Prostate gland (tissue), 2 donors: ENCODE data around the gene ELK1. TPM values are rescaled to one million over a fixed set of nuclear protein-coding genes. Genes with fewer than 3 reads are reported as not detected.

Experiments
- DNase-seq: peaks from one replicate; pipeline ENCODE4 v3.0.0-alpha.2; 2019; ENCODE audit warnings: low spot score
- H3K27ac ChIP-seq, 2 donors: fragments of 200-600 bp; sonication (generic); 2 replicates each; pipeline ENCODE4 v1.5.1; 2017 to 2019
- H3K27me3 ChIP-seq: fragments of 200-600 bp; sonication (generic); replicated peaks from 2 replicates; pipeline ENCODE4 v1.5.1; 2019; ENCODE audit not compliant: insufficient read depth
- H3K36me3 ChIP-seq, 2 donors: fragments of 200-600 bp; sonication (generic); 1 replicate in 1 of 2; 2 replicates in 1 of 2; pipeline versions ENCODE4 v1.5.1 to v1.8.1; 2017 to 2019
- H3K4me1 ChIP-seq: fragments of 200-600 bp; sonication (generic); replicated peaks from 2 replicates; pipeline ENCODE4 v1.5.1; 2019
- H3K4me3 ChIP-seq, 2 donors: fragments of 200-600 bp; sonication (generic); 2 replicates each; pipeline ENCODE4 v1.5.1; 2017 to 2019
- H3K9me3 ChIP-seq: fragments of 200-600 bp; sonication (generic); 2 replicates; pipeline ENCODE4 v1.5.1; 2017
- POLR2A ChIP-seq: fragments of 450-650 bp; IDR thresholded peaks from one replicate; pipeline ENCODE4 v1.6.1; 2016; ENCODE audit warnings: antibody characterized with exemption, mild to moderate bottlenecking
- POLR2AphosphoS5 ChIP-seq: sonication (generic); formaldehyde crosslinking; IDR thresholded peaks from one replicate; pipeline ENCODE4 v1.6.1; 2017; ENCODE audit warnings: antibody characterized with exemption
- WGBS: methylation state at CpG from one replicate; pipeline ENCODE4 v1.1.5; 2018; 5-methylcytosine and 5-hydroxymethylcytosine counted together
- intact Hi-C: fragments of 100-400 bp; cut with DNase I; formaldehyde crosslinking; loops from one replicate; pipeline ENCODE4 v1.14.2; 2022
- total RNA-seq, 2 donors: library from RNA; depleted of rRNA; stranded (reverse); fragments of >200 nt; gene quantifications; one replicate each; pipeline ENCODE4 v1.1.0, GENCODE V29; 2016
- TF ChIP-seq, protein P1 (sequence below), 4 experiments: fragments of 200-600 bp in 2 of 4; fragments of 450-650 bp in 2 of 4; sonication (generic) in 2 of 4; IDR thresholded peaks; 1 replicate in 3 of 4; 2 replicates in 1 of 4; pipeline ENCODE4 v1.5.1; 2016 to 2019; ENCODE audit warnings: antibody characterized with exemption in 4 of 4, mild to moderate bottlenecking in 2 of 4, moderate library complexity in 2 of 4

The ELK1 gene
- total RNA-seq, 2 donors from 2014 or later: 28.6 to 105 TPM

DNA sequence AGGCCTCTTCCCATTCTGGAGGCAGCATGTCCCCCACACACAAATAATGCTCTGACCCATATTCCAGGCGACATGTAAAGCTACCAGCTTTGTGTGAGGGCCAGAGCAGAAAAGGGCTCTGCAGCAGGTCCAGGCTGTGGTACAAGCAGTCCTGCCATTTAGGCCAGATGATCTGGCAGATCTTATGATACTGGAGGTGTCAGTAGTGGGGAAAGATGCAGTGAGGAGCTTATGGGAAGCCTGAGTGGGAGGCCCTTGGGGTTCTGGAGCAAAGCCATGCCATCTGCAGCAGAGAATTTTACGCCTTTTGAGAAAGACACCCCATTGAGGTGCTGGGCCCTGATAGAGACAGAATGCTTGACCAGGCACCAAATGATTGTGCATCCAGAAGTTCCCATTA, 38.4 kb downstream of the ELK1 start:
- intact Hi-C loops: no loop called here
- no peaks in the 10 kb centered on the region for H3K9me3 ChIP-seq
- H3K27me3 ChIP-seq: no peaks in the 10 kb centered on the region
- WGBS: 83% methylated on average over 2 of the region's 2 CpGs
- no peaks in the 10 kb centered on the region for H3K4me1 ChIP-seq
- no peak overlapping the region for H3K27ac ChIP-seq
- DNase-seq: no peak
- no peaks in the 10 kb centered on the region for H3K36me3 ChIP-seq
- TF ChIP-seq POLR2AphosphoS5: no peak
- no peak overlapping the region for H3K4me3 ChIP-seq

DNA sequence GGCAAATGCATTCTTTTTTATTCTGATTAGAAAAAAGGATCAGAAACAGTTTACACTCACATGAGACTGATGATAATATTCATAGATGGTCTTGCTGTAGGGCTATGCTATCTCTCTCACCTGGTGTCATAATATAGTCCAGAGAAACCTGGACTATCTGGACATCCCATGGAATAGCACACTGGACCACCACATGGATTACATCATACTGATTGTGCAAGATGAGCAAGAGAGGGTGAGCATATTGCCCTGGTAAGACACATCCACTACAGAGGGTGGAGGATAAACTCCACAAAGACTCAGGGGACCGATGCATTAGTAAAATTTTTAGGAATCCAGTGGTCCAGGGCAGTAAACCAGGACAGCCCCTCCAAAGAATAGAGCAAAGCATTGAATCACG, 38.9 kb downstream of the ELK1 start:
- intact Hi-C loops: no loop called here
- TF ChIP-seq POLR2AphosphoS5 (no peak), POLR2A (no peak)
- TF ChIP-seq, protein P1, sequence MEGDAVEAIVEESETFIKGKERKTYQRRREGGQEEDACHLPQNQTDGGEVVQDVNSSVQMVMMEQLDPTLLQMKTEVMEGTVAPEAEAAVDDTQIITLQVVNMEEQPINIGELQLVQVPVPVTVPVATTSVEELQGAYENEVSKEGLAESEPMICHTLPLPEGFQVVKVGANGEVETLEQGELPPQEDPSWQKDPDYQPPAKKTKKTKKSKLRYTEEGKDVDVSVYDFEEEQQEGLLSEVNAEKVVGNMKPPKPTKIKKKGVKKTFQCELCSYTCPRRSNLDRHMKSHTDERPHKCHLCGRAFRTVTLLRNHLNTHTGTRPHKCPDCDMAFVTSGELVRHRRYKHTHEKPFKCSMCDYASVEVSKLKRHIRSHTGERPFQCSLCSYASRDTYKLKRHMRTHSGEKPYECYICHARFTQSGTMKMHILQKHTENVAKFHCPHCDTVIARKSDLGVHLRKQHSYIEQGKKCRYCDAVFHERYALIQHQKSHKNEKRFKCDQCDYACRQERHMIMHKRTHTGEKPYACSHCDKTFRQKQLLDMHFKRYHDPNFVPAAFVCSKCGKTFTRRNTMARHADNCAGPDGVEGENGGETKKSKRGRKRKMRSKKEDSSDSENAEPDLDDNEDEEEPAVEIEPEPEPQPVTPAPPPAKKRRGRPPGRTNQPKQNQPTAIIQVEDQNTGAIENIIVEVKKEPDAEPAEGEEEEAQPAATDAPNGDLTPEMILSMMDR (IDR thresholded peaks at IDR 0.05): no peak
- Histone ChIP-seq H3K9me3 (no peaks in the 10 kb centered on the region), H3K27me3 (no peaks in the 10 kb centered on the region), H3K36me3 (no peaks in the 10 kb centered on the region), H3K27ac (no peak overlapping the region), H3K4me1 (no peaks in the 10 kb centered on the region), H3K4me3 (no peak overlapping the region)
- no peak for DNase-seq
- WGBS: 91% methylated on average over 2 of the region's 2 CpGs

DNA sequence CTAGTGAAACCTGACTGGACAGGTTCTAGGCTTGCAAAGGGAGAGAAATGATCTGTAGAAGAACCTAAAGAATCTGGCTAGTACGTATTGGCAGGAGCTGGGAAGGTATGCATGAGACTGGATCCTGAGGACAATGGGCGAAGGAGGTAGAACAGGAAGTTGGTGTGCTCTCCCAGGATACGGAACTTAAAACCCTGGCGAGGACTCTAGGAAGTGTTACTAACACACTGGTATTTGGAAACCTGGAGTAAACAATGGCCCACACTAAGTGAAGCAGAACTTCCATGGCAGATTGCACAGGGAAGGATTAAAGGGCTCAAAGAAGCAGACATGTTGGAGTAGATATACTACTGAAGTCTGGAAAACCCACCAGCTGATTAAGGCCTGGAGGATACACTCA, 39.9 kb downstream of the ELK1 start:
- Histone ChIP-seq H3K36me3 (no peaks in the 10 kb centered on the region), H3K4me1 (no peaks in the 10 kb centered on the region), H3K9me3 (no peaks in the 10 kb centered on the region), H3K27me3 (no peaks in the 10 kb centered on the region), H3K27ac (no peak overlapping the region), H3K4me3 (no peak overlapping the region)
- no peak for DNase-seq
- TF ChIP-seq POLR2AphosphoS5 (no peak), POLR2A (no peak)
- TF ChIP-seq, protein P1 (IDR thresholded peaks at IDR 0.05): no peak
- intact Hi-C loops: no loop called here
- 66% methylated on average over 4 of the region's 4 CpGs for WGBS

DNA sequence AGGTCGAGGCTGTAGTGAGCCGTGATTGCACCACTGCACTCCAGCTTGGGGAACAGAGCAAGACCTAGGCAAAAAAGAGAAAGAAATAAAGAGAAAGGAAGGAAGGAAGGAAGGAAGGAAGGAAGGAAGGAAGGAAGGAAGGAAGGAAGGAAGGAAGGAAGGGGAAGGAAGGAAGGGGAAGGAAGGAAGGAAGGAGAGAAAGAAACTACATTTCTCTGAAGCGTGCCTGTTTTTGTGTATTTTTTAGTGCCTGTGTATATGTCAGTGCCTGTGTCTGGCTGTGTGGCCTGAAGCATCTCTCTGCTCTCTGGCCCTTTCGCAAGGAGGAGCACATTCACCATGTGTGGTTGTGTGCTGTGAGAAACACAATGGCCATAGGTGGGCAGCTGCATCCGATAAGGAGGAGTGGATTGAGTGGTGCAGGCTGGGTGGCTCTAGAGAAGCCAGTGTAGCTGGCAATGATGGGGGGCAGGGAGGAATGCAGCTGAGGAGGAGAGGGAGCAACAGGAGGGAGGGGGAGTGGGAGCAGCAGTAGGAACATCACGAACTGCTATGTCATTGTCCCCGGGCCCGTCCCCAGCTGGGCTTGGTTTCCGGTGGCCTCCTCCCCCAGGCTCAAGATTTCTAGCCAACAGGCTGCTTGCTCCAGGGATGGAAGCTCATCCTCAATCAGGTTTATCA, 42.1 kb downstream of the ELK1 start:
- H3K9me3 ChIP-seq: no peaks in the 10 kb centered on the region
- DNase-seq: no peak
- no peaks in the 10 kb centered on the region for H3K27me3 ChIP-seq
- 27% methylated on average over 9 of the region's 9 CpGs for WGBS
- intact Hi-C loops: no loop called here
- no peaks in the 10 kb centered on the region for H3K4me1 ChIP-seq
- H3K27ac ChIP-seq: no peak overlapping the region
- no peaks in the 10 kb centered on the region for H3K36me3 ChIP-seq
- TF ChIP-seq POLR2AphosphoS5: no peak
- TF ChIP-seq, protein P1 (IDR thresholded peaks at IDR 0.05): no peak
- TF ChIP-seq POLR2A: no peak
- no peak overlapping the region for H3K4me3 ChIP-seq

DNA sequence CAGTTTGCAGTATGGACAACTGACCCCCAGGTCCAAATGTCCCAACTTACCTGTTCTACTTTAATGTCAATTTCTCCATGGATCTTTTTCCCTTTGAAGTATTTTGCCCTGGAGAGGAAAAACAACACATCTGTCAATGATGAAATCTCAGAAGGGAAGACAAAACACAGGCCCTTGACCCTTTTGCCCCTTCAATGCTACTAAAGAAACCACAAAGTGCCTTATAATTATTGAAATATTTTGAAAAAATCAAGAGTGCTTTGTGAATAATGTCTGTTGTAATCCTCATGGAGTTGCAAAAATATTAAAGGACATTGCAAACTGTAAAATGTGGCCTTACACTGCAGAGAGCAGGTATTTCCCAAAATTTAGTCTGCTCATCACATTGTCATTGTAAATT, 43.3 kb downstream of the ELK1 start:
- TF ChIP-seq POLR2AphosphoS5: no peak
- TF ChIP-seq, protein P1 (IDR thresholded peaks at IDR 0.05): no peak
- TF ChIP-seq POLR2A: no peak
- Histone ChIP-seq H3K9me3 (no peaks in the 10 kb centered on the region), H3K36me3 (no peaks in the 10 kb centered on the region), H3K27me3 (no peaks in the 10 kb centered on the region), H3K4me1 (no peaks in the 10 kb centered on the region), H3K27ac (no peak overlapping the region), H3K4me3 (no peak overlapping the region)
- DNase-seq: no peak
- intact Hi-C loops: no loop called here
